ENCODE data around the gene HCN3.
A peak's percentile ranks its signal among the peaks of the same experiment; 100 is the strongest.
"Not testable (repeated sequence)": the region's sequence is repeated elsewhere in the genome, so short reads cannot be mapped to it uniquely, and the experiment has no call there.

The HCN3 gene

DNA sequence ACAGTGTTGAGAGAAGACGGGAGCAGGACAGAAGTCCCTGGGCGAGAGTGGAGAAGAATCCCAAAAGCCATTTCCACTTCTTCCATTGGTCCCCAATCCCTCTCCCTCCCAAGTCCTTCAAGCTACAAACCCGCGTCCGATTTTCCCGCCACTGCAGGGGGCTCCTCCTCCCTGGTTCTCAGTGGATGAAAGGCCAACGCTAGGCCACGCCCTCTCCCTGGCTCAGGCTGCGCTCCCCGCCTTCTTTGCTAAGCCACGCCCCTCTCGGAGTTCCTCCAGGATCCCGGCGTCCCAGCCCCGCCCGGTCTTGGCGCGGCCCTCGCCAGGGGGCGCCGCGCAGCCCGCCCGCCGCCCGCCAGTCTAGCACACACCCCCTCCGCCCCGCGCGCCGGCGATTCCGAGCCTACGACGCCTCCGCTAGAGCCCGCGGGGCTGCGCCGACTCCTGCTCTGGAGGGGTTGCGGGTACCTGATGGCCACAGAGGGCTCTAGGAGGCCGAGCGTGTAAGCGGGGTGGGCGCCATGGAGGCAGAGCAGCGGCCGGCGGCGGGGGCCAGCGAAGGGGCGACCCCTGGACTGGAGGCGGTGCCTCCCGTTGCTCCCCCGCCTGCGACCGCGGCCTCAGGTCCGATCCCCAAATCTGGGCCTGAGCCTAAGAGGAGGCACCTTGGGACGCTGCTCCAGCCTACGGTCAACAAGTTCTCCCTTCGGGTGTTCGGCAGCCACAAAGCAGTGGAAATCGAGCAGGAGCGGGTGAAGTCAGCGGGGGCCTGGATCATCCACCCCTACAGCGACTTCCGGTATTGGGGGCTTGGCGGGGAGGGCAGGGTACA is at the start of gene HCN3:
Gene HCN3, plus strand, starts transcription at position 394 of the 832 bp plus-strand sequence. Its CDS starts 128 bp downstream, at position 522.
- no peaks in the 10 kb centered on the region for H3K9me3 Mint-ChIP-seq
- peaks cover 23% of the 10 kb centered on the region for H3K4me1 Mint-ChIP-seq (ENCODE audit: low read depth)
- peaks cover 2% of the 10 kb centered on the region for H3K27me3 Mint-ChIP-seq (ENCODE audit: low read depth)
- peaks cover 7% of the 10 kb centered on the region for H3K36me3 Mint-ChIP-seq (ENCODE audit: low read depth)
- DNase-seq (ENCODE audit: low spot score), result peak; percentile 95
- peak within 1 kb of the TSS; percentile 58 for H3K27ac Mint-ChIP-seq
- H3K4me3 Mint-ChIP-seq, result peak within 1 kb of the TSS; percentile 83

DNA sequence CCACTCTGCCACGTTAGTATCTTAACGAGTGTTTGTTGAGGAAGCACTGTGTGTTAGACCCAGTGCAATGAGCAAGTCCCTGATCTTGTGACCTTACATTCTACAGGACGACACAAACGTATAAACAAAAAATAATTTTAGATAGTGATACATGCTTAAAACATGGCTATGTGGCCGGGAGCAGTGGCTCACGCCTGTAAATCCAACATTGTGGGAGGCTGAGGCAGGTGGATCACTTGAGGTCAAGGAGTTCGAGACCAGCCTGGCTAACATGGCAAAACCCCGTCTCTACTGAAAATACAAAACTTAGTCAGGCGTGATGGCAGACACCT is 49.2 kb upstream of the HCN3 start:
- peak overlapping the region; percentile 97 for H3K4me3 Mint-ChIP-seq
- H3K9me3 Mint-ChIP-seq, result no peaks in the 10 kb centered on the region
- peaks cover 19% of the 10 kb centered on the region for H3K4me1 Mint-ChIP-seq (ENCODE audit: low read depth)
- peaks cover 11% of the 10 kb centered on the region for H3K36me3 Mint-ChIP-seq (ENCODE audit: low read depth)
- no peak for DNase-seq (ENCODE audit: low spot score)
- H3K27ac Mint-ChIP-seq, result peak overlapping the region; percentile 94
- no peaks in the 10 kb centered on the region for H3K27me3 Mint-ChIP-seq (ENCODE audit: low read depth)

DNA sequence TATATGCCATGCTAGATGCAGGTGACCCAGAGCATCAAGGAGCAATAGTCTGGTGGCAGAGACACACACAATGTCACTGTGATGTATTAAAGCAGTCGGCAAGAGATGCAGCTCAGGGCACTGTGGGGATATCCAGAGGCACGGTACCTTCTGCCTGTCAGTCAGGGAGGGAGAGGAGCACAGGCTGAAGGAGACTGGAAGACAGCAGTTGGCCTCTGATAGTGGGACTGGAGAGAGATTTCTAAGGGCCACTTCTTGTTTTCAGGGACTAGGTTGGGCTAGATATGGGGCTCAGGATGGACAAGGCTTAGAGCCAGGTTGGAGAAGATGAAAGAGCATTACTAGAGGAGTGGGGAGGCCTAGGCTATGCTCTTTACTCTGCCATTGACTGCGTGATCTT is 46.0 kb upstream of the HCN3 start:
- H3K4me1 Mint-ChIP-seq (ENCODE audit: low read depth), result peaks cover 17% of the 10 kb centered on the region
- not testable (repeated sequence) for H3K4me3 Mint-ChIP-seq, H3K9me3 Mint-ChIP-seq

DNA sequence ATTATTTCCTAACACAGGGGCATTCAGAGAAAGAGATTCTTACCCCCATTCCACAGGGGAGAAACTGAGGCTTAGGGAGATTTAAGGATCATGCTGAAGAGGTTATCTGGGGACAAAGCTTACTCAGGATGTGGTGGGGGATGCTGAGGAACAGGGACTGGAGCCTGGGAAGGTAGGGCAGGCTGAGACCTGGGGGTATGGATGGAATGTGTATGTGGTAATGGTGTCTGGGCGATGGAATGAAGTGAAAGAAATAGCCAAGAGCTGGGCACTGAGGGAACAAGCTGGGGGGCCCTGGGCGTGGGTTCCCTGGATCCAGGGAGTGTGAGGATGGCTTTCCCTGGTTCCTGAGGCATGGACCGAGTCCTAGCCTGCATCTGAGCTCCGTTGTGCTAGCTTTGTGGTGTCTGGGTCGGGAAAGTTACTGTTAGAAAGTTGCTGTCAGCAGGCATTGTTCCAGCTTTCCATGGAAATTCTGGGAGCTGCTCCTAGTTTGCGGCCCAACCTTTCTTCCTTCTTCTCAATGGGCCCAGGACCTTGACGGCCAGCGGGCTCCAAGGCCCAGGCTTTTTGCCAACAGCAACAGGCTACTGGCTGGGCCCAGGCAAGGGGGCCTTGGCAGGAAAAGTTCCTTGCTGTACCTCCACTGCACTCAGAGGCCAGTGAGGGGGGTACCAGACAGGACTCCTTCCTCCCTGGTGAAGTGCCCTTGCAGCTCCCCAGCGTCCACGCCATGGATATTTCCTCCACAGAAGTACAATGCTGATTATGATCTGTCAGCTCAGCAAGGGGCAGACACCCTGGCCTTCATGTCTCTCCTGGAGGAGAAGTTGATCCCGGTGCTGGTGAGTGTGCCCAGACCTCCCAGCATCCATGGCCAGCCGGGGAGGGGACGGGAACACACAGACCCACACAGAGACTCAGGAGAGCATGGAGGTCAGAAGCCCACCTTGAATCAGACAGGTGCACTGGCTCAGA is 45.0 kb upstream of the HCN3 start:
- H3K4me1 Mint-ChIP-seq (ENCODE audit: low read depth), result peaks cover 14% of the 10 kb centered on the region
- not testable (repeated sequence) for H3K27ac Mint-ChIP-seq; H3K4me3 Mint-ChIP-seq; DNase-seq (ENCODE audit: low spot score); H3K9me3 Mint-ChIP-seq; H3K27me3 Mint-ChIP-seq (ENCODE audit: low read depth)
- H3K36me3 Mint-ChIP-seq (ENCODE audit: low read depth), result peaks cover 17% of the 10 kb centered on the region

More for the DNA sequence above, 46.0 kb upstream of the HCN3 start:
- not testable (repeated sequence) for H3K27me3 Mint-ChIP-seq (ENCODE audit: low read depth); H3K27ac Mint-ChIP-seq; DNase-seq (ENCODE audit: low spot score)
- peaks cover 12% of the 10 kb centered on the region for H3K36me3 Mint-ChIP-seq (ENCODE audit: low read depth)

DNA sequence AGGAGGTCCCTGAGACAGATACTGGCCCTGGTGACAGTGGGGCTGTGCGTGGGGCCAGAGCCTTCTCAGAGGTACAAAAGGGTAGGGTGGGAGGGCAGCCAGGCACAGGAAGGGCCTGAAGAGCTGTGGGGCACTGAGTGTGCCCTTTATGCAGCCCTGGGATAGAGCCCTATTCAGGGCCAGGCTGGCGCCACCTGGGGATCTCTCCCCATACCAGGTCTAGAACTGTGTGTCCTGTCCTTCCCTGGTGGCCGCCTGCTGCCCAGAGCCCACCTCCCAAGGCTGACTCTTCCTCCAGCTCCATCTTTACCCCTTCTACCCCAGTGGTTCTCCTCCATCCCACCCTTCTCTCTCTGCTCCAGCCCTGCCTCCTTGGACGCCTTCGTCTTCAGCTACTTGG is 43.8 kb upstream of the HCN3 start:
- not testable (repeated sequence) for H3K27me3 Mint-ChIP-seq (ENCODE audit: low read depth); DNase-seq (ENCODE audit: low spot score); H3K4me3 Mint-ChIP-seq; H3K9me3 Mint-ChIP-seq; H3K27ac Mint-ChIP-seq; H3K4me1 Mint-ChIP-seq (ENCODE audit: low read depth)
- peaks cover 23% of the 10 kb centered on the region for H3K36me3 Mint-ChIP-seq (ENCODE audit: low read depth)

DNA sequence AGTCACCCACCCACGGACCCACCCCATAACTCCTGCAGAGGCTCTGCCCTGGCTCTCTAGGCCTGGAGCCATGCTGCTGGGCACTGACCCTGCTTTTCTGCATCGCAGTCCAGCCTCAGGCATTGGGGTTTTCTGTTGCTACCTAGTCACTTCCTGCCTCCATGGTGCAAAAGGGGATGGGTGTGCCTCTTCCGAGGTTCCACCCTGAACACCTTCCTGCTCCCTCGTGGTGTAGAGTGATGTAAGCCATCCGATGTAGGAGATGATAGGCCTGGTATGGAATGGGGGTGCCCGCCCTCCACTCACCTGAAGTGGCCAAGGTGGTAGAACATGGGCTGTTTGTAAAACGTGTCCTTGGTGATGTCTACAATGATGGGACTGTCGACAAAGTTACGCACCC is 41.9 kb upstream of the HCN3 start:
- not testable (repeated sequence) for H3K4me1 Mint-ChIP-seq (ENCODE audit: low read depth); H3K4me3 Mint-ChIP-seq; H3K9me3 Mint-ChIP-seq; H3K27ac Mint-ChIP-seq; DNase-seq (ENCODE audit: low spot score); H3K27me3 Mint-ChIP-seq (ENCODE audit: low read depth)
- peaks cover 29% of the 10 kb centered on the region for H3K36me3 Mint-ChIP-seq (ENCODE audit: low read depth)

DNA sequence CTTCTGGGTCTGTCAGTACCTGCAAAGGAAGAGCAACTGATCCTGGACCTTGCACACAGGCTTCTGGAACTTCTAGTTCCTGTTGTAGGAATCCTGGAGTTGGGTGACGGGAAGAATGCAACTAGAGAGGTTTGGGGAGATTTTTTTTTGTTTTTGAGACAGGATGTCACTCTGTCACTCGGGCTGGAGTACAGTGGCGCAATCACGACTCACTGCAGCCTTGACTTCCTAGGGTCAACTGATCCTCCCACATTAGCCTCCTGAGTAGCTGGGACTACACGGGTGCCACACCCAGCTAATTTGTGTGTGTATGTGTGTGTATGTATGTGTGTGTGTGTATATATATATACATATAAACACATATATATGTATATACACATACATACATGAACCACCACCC is 40.8 kb upstream of the HCN3 start:
- peaks cover 32% of the 10 kb centered on the region for H3K36me3 Mint-ChIP-seq (ENCODE audit: low read depth)
- no peak overlapping the region for H3K4me3 Mint-ChIP-seq
- H3K4me1 Mint-ChIP-seq (ENCODE audit: low read depth), result peaks cover 13% of the 10 kb centered on the region
- no peak for DNase-seq (ENCODE audit: low spot score)
- no peaks in the 10 kb centered on the region for H3K27me3 Mint-ChIP-seq (ENCODE audit: low read depth)
- H3K27ac Mint-ChIP-seq, result no peak overlapping the region
- no peaks in the 10 kb centered on the region for H3K9me3 Mint-ChIP-seq

DNA sequence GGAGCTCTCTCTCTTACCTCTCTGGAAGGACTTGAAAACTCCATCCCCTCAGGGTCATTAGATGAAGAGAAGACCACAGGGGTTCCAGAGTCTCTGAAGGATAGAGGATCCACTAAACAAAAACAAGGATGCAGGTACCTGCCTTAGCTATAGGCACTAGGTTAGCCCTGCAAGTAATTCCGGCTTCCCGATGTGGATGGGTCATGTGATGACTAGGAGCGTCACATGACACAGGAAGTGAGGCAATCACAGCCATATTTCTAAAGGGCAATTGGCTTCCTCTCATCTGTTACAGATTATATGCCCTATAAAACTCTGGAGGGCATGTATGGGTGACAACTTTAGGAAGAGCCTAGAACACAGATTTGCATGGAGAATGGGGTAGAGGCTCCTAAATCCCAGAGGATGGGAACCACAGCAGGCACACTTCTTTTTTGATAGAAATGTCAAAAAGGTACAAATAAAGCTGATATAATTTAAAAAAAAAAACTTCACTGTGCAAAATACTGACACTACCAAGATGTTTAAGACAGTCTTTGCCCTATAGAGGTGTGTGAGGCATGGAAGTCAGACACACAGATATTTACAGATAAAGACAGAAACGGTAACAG is 36.1 kb upstream of the HCN3 start:
- DNase-seq (ENCODE audit: low spot score), result peak; percentile 77
- peaks cover 3% of the 10 kb centered on the region for H3K27me3 Mint-ChIP-seq (ENCODE audit: low read depth)
- peak overlapping the region; percentile 82 for H3K27ac Mint-ChIP-seq
- peaks cover 36% of the 10 kb centered on the region for H3K4me1 Mint-ChIP-seq (ENCODE audit: low read depth)
- H3K4me3 Mint-ChIP-seq, result peak overlapping the region; percentile 90
- peaks cover 28% of the 10 kb centered on the region for H3K36me3 Mint-ChIP-seq (ENCODE audit: low read depth)
- no peaks in the 10 kb centered on the region for H3K9me3 Mint-ChIP-seq

DNA sequence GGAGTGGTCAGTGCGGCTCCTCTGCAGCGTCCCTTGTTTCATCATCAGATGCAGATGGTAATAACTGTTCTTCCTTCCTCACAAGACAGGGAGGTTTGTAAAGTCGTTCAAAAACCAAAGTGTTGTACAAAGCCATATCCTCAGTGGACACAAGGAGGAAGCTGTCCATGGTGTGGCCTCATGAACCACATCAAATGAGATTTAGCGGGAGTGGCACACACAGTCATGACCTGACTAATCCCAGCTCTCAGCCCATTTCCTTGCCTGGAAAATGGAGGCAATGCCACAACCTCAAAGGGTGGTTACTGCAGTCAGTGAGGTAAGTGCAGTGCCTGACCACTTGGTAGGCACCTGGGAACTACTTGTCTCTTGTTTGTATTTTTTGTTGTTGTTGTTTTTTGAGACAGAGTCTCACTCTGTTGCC is 35.4 kb upstream of the HCN3 start:
- no peaks in the 10 kb centered on the region for H3K9me3 Mint-ChIP-seq

DNA sequence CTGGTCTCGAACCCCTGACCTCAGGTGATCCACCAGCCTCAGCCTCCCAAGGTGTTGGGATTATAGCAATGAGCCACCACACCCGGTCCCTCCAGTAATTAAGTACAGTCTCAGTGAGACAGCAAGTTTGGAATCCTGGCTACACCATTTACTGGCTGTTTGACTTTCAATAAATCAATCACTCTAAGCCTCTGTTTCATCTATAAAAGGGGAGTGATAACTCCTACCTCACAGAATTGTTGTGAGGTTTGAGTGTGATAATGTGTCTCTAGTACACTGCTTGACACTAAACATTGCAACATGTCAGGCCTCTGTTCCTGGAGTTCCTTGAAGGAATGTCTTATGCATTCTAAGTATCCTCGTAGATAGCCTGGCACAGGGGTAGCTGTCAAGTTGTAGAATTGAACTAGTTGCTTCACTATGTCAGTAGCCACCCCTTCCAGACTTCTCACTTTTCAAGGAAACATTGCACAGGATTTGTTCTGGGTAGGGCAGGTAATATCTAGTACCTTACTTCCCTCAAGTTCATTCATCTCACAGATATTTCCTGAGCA is 34.4 kb upstream of the HCN3 start:
- Mint-ChIP-seq H3K4me3 (peak overlapping the region; percentile 77), H3K27ac (peak overlapping the region; percentile 86), H3K4me1 (ENCODE audit: low read depth) (peaks cover 36% of the 10 kb centered on the region), H3K9me3 (no peaks in the 10 kb centered on the region), H3K27me3 (ENCODE audit: low read depth) (peaks cover 3% of the 10 kb centered on the region), H3K36me3 (ENCODE audit: low read depth) (peaks cover 21% of the 10 kb centered on the region)
- no peak for DNase-seq (ENCODE audit: low spot score)

More for the DNA sequence above, 35.4 kb upstream of the HCN3 start:
- H3K27me3 Mint-ChIP-seq (ENCODE audit: low read depth), result peaks cover 3% of the 10 kb centered on the region
- H3K4me3 Mint-ChIP-seq, result peak overlapping the region; percentile 90
- no peak for DNase-seq (ENCODE audit: low spot score)
- peaks cover 36% of the 10 kb centered on the region for H3K4me1 Mint-ChIP-seq (ENCODE audit: low read depth)
- peak overlapping the region; percentile 82 for H3K27ac Mint-ChIP-seq
- peaks cover 26% of the 10 kb centered on the region for H3K36me3 Mint-ChIP-seq (ENCODE audit: low read depth)

DNA sequence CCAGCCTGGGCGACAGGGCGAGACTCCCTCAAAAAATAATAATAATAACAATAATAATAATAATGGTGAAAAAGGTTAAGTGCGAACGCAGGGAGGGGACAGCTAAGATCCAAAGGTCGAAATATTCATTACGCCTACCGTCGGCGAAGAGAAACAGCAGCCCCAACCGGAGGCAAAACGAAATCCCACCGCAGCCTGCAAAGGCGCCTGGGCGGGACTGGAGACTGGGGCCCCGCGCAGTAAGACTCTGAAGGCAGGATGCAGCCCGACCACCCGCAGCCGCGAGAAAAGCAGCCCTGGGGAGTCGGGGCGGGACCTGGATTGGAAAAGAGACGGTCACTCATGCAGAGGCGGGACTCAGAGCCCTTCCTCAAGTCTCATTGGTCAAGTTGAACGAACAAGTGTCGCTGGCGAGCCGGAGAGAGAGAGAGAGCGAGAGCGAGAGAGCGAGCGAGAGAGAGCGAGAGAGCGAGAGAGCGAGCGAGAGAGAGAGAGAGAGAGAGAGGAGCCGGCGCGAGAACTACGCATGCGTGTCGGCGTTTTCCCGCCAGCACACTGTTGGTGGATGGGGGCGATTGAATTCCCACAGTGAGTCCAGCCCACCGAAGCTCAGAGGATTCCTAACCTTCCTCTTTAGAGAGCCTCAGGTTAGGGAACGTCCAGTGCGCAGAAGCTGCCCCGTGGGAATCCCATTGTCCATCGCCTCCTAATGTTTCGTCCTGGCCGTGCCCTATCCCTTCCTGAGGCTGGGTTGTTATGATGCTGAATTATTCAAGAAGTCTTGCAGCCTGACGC is 32.7 kb upstream of the HCN3 start:
- H3K27ac Mint-ChIP-seq, result peak overlapping the region; percentile 93
- peak overlapping the region; percentile 77 for H3K4me3 Mint-ChIP-seq
- no peaks in the 10 kb centered on the region for H3K9me3 Mint-ChIP-seq
- peak; percentile 97 for DNase-seq (ENCODE audit: low spot score)
- H3K4me1 Mint-ChIP-seq (ENCODE audit: low read depth), result peaks cover 36% of the 10 kb centered on the region
- H3K27me3 Mint-ChIP-seq (ENCODE audit: low read depth), result peaks cover 3% of the 10 kb centered on the region
- H3K36me3 Mint-ChIP-seq (ENCODE audit: low read depth), result peaks cover 12% of the 10 kb centered on the region

DNA sequence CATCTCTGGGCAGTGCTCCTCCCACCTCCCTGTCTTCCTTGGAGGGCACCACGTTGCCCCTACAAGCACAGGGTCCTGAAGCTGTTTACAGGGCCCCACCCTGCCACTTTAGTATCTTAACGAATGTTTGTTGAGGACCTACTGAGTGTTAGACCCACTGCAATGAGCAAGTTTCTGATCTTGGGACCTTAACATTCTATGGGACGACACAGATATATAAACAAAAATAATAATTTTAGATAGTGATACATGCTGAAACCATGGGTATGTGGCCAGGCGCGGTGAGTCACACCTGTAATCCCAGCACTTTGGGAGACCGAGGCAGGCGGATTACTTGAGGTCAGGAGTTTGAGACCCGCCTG is 32.1 kb upstream of the HCN3 start:
- Mint-ChIP-seq H3K4me3 (peak overlapping the region; percentile 77), H3K27me3 (ENCODE audit: low read depth) (peaks cover 3% of the 10 kb centered on the region), H3K4me1 (ENCODE audit: low read depth) (peaks cover 36% of the 10 kb centered on the region), H3K27ac (peak overlapping the region; percentile 93), H3K9me3 (no peaks in the 10 kb centered on the region), H3K36me3 (ENCODE audit: low read depth) (peaks cover 12% of the 10 kb centered on the region)
- DNase-seq (ENCODE audit: low spot score), result no peak

DNA sequence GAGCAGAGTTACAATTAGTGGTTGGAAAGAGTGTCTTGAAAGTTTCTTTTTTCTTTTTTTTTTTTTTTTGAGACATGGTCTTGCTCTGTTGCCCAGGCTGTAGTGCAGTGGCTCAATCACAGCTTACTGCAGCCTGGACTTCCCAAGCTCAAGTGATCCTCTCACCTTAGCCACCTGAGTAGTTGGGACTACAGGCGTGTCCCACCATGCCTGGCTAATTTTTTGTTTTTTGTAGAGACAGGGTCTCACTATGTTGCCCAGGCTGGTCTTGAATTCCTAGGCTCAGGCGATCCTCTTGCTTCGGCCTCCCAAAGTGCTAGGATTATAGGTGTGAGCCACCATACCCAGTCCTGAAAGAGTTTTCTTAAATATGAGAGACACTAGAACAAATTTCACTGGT is 30.5 kb upstream of the HCN3 start:
- DNase-seq (ENCODE audit: low spot score); H3K36me3 Mint-ChIP-seq (ENCODE audit: low read depth); H3K4me3 Mint-ChIP-seq; H3K27me3 Mint-ChIP-seq (ENCODE audit: low read depth); H3K9me3 Mint-ChIP-seq: not testable (repeated sequence)
- H3K27ac Mint-ChIP-seq, result peak overlapping the region; percentile 1
- H3K4me1 Mint-ChIP-seq (ENCODE audit: low read depth), result peaks cover 30% of the 10 kb centered on the region

Data from T-helper 2 cell treated with Interferon-gamma antibody and Interleukin-4, amounts not matched to agents 5 μg/mL and 100 μg/mL, for 36 hours (primary cell).